ENCODE measurements around the gene TACSTD2. TPM values are rescaled to one million over a fixed set of nuclear protein-coding genes. Genes with fewer than 3 reads are reported as not detected.

Gene TACSTD2
- total and polyA plus RNA-seq, 2 of the 13 experiments (the other 11 are each of a cell fraction or from before 2014, with no cell fraction given), result not detected

DNA sequence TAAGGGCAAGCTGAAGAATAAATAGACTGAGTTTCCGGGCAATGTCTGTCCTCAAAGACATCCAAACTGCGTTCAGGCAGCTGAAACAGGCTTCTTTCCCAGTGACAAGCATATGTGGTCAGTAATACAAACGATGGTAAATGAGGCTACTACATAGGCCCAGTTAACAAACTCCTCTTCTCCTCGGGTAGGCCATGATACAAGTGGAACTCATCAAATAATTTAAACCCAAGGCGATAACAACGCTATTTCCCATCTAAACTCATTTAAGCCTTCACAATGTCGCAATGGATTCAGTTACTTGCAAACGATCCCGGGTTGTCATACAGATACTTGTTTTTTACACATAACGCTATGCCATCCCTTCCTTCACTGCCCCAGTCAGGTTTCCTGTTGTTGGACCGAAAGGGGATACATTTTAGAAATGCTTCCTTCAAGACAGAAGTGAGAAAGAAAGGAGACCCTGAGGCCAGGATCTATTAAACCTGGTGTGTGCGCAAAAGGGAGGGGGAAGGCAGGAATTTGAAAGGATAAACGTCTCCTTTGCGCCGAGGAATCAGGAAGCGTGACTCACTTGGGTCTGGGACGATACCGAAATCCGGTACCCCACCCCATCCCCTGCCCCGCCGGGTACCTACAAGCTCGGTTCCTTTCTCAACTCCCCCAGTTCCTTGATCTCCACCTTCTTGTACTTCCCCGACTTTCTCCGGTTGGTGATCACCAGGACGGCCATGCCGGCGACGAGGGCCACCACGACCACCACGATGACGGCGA is 1.3 kb downstream of the TACSTD2 start:
- Histone ChIP-seq H3K79me2 (ENCODE audit: insufficient read depth, low read length) (no peaks in the 10 kb centered on the region), H3K36me3 (replicated peaks in 1 of 2; ENCODE audit: control insufficient read depth in 1 of 2, insufficient read depth in 2 of 2, low read length in 2 of 2) (no peaks in the 10 kb centered on the region), H3K9ac (ENCODE audit: insufficient read depth, low read depth, low read length) (no peak overlapping the region), H3K4me3 (replicated peaks in 1 of 3; ENCODE audit: insufficient read depth in 1 of 3, low read depth in 2 of 3, low read length in 3 of 3) (no peak overlapping the region), H2AFZ (ENCODE audit: low read length) (no peak overlapping the region), H4K20me1 (ENCODE audit: insufficient read depth, low read length) (no peaks in the 10 kb centered on the region), H3K9me3 (ENCODE audit: low read length) (no peaks in the 10 kb centered on the region), H3K4me2 (ENCODE audit: low read depth, low read length) (no peak overlapping the region), H3K4me1 (ENCODE audit: insufficient read depth, low read length) (peaks cover 13% of the 10 kb centered on the region), H3K27ac (ENCODE audit: extremely low read length, insufficient read depth, low read length) (no peak overlapping the region), H3K27me3 (ENCODE audit: control insufficient read depth in 1 of 2, insufficient read depth in 2 of 2, low read length in 2 of 2) (peaks cover 0 to 3% of the 10 kb centered on the region in 2 experiments; a peak in 2 of 5 replicates)
- WGBS (ENCODE audit: low lambda C conversion rate), result 82% methylated on average over 32 of the region's 32 CpGs
- in situ Hi-C loops (cut with HindIII; ENCODE audit: extremely low pct_ligation_motif_present, low pct_unique_long_range_greater_than_20kb), result no loop called here
- ChIA-PET CTCF (ENCODE audit: low intra/inter-chr PET ratio, low total read pairs) (no interaction called here), POLR2A (no interaction called here)
- FAIRE-seq, result no peak
- no TSS peak for BruUV-seq (replicated peaks)
- DNase-seq (ENCODE audit: low spot score), result no peak
- intact Hi-C loops (cut with micrococcal nuclease; ENCODE audit: unreplicated experiment), result no loop called here
- TF ChIP-seq CEBPB (IDR thresholded peaks at IDR 0.05; ENCODE audit: borderline replicate concordance, low read depth, low read length) (peak; percentile 25; the same call in 1 of the 2 replicates), AGO2 (optimal IDR thresholded peaks at IDR 0.05; ENCODE audit: low read depth, low read length) (no peak)
- ATAC-seq, result no peak

DNA sequence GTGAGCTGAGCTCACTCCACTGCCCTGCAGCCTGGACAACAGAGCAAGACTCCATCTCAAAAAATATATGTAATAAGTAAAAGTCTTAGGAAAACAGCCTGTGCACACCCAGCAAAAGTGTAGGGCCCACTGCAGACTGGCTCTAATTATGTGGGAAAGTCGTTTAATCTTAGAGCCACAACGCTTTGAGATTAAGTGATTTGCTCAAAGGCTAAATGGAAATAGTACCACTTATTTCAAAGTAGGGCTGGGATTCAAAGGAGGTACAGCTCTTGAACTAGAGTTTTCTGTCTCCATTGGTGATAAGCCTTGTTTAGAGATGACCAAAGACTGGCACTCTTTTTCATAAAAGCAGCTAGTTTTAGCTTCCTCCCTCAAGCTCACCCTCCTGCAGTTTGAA is 2.2 kb downstream of the TACSTD2 start:
- no peak for ATAC-seq
- DNase-seq (ENCODE audit: low spot score), result no peak
- no peak for FAIRE-seq
- 48% methylated on average over 2 of the region's 2 CpGs for WGBS (ENCODE audit: low lambda C conversion rate)
- no peaks in the 10 kb centered on the region for H3K9me3 ChIP-seq (ENCODE audit: low read length)
- TF ChIP-seq, protein P1, sequence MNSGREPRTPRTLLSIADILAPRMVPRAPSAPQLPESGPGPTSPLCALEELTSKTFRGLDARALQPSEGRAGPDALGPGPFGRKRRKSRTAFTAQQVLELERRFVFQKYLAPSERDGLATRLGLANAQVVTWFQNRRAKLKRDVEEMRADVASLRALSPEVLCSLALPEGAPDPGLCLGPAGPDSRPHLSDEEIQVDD (CRISPR knock-in tag; IDR thresholded peaks at IDR 0.05; ENCODE audit: borderline replicate concordance), result no peak
- TF ChIP-seq ZNF34 (CRISPR knock-in tag; IDR thresholded peaks at IDR 0.05; ENCODE audit: borderline replicate concordance) (no peak), SPEN (CRISPR knock-in tag; IDR thresholded peaks at IDR 0.05; ENCODE audit: low read depth) (no peak), ZNF816 (CRISPR knock-in tag; IDR thresholded peaks at IDR 0.05; ENCODE audit: borderline replicate concordance) (no peak)
- TF ChIP-seq, protein P2, sequence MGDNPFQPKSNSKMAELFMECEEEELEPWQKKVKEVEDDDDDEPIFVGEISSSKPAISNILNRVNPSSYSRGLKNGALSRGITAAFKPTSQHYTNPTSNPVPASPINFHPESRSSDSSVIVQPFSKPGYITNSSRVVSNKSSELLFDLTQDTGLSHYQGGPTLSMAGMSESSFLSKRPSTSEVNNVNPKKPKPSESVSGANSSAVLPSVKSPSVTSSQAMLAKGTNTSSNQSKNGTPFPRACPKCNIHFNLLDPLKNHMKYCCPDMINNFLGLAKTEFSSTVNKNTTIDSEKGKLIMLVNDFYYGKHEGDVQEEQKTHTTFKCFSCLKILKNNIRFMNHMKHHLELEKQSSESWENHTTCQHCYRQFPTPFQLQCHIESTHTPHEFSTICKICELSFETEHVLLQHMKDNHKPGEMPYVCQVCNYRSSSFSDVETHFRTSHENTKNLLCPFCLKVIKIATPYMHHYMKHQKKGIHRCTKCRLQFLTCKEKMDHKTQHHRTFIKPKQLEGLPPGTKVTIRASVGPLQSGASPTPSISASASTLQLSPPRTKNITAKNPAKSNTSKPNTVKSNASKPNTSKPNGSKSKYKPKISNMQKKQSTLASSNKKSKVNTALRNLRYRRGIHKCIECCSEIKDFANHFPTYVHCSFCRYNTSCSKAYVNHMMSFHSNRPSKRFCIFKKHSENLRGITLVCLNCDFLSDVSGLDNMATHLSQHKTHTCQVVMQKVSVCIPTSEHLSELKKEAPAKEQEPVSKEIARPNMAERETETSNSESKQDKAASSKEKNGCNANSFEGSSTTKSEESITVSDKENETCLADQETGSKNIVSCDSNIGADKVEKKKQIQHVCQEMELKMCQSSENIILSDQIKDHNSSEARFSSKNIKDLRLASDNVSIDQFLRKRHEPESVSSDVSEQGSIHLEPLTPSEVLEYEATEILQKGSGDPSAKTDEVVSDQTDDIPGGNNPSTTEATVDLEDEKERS (CRISPR knock-in tag; IDR thresholded peaks at IDR 0.05), result no peak
- TF ChIP-seq, protein P3, sequence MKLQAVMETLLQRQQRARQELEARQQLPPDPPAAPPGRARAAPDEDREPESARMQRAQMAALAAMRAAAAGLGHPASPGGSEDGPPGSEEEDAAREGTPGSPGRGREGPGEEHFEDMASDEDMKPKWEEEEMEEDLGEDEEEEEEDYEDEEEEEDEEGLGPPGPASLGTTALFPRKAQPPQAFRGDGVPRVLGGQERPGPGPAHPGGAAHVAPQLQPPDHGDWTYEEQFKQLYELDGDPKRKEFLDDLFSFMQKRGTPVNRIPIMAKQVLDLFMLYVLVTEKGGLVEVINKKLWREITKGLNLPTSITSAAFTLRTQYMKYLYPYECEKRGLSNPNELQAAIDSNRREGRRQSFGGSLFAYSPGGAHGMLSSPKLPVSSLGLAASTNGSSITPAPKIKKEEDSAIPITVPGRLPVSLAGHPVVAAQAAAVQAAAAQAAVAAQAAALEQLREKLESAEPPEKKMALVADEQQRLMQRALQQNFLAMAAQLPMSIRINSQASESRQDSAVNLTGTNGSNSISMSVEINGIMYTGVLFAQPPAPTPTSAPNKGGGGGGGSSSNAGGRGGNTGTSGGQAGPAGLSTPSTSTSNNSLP (IDR thresholded peaks at IDR 0.05; ENCODE audit: low read depth, low read length), result no peak
- no TSS peak for BruUV-seq (replicated peaks)
- no peaks in the 10 kb centered on the region for H3K79me2 ChIP-seq (ENCODE audit: insufficient read depth, low read length)
- intact Hi-C loops (cut with micrococcal nuclease; ENCODE audit: unreplicated experiment) (no loop called here), in situ Hi-C loops (cut with HindIII; ENCODE audit: extremely low pct_ligation_motif_present, low pct_unique_long_range_greater_than_20kb) (no loop called here)
- POLR2A ChIA-PET, result interaction anchor here (1.5 kb wide), 1 partner anchor 28 kb away, joined by 3 read pairs; the partner anchor contains the start of gene OMA1
- H3K36me3 ChIP-seq (replicated peaks in 1 of 2; ENCODE audit: control insufficient read depth in 1 of 2, insufficient read depth in 2 of 2, low read length in 2 of 2), result no peaks in the 10 kb centered on the region
- no peaks in the 10 kb centered on the region for H4K20me1 ChIP-seq (ENCODE audit: insufficient read depth, low read length)
- CTCF ChIA-PET (ENCODE audit: low intra/inter-chr PET ratio, low total read pairs), result no interaction called here
- H3K4me2 ChIP-seq (ENCODE audit: low read depth, low read length), result no peak overlapping the region
- no peak overlapping the region for H3K27ac ChIP-seq (ENCODE audit: extremely low read length, insufficient read depth, low read length)
- peaks cover 22% of the 10 kb centered on the region for H3K4me1 ChIP-seq (ENCODE audit: insufficient read depth, low read length)
- no peak overlapping the region for H3K9ac ChIP-seq (ENCODE audit: insufficient read depth, low read depth, low read length)
- H3K27me3 ChIP-seq (ENCODE audit: control insufficient read depth in 1 of 2, insufficient read depth in 2 of 2, low read length in 2 of 2), result peaks cover 0 to 3% of the 10 kb centered on the region in 2 experiments; a peak in 1 of 5 replicates
- H2AFZ ChIP-seq (ENCODE audit: low read length), result no peak overlapping the region
- no peak overlapping the region for H3K4me3 ChIP-seq (replicated peaks in 1 of 3; ENCODE audit: insufficient read depth in 1 of 3, low read depth in 2 of 3, low read length in 3 of 3)

Data from HepG2 (cell line).